Esophagus muscularis mucosa (tissue), 4 donors: ENCODE data around the gene FER. TPM values are rescaled to one million over a fixed set of nuclear protein-coding genes. Genes with fewer than 3 reads are reported as not detected.

Experiments
- DNase-seq: peaks from one replicate; pipeline ENCODE4 v3.0.0-alpha.2; 2017; ENCODE audit errors: extremely low spot score
- H3K27ac ChIP-seq, 4 donors: fragments of 200-600 bp; sonication (generic); replicated peaks in 1 of 4; 1 replicate in 3 of 4; 2 replicates in 1 of 4; pipeline ENCODE4 v1.5.1; 2016 to 2019; ENCODE audit warnings: mild to moderate bottlenecking in 1 of 4
- H3K27me3 ChIP-seq, 4 donors: fragments of 200-600 bp; sonication (generic); one replicate each; pipeline versions ENCODE4 v1.5.1 to v1.6.0; 2016 to 2019
- H3K36me3 ChIP-seq, 4 donors: fragments of 200-600 bp; sonication (generic); one replicate each; pipeline ENCODE4 v1.5.1; 2016 to 2019
- H3K4me1 ChIP-seq, 4 donors: fragments of 200-600 bp; sonication (generic); one replicate each; pipeline ENCODE4 v1.5.1; 2016 to 2019
- H3K4me3 ChIP-seq, 4 donors: fragments of 200-600 bp; sonication (generic); 1 replicate in 2 of 4; 2 replicates in 2 of 4; pipeline ENCODE4 v1.5.1; 2016 to 2019; ENCODE audit warnings: mild to moderate bottlenecking in 4 of 4, moderate library complexity in 1 of 4
- H3K9me3 ChIP-seq, 4 donors: fragments of 200-600 bp; sonication (generic); 1 replicate in 3 of 4; 2 replicates in 1 of 4; pipeline ENCODE4 v1.5.1; 2016 to 2019
- CTCF ChIP-seq, 3 experiments: fragments of 200-600 bp in 2 of 3; fragments of 450-650 bp in 1 of 3; sonication (generic) in 2 of 3; IDR thresholded peaks; one replicate each; pipeline ENCODE4 v1.5.1; 2017 to 2019; ENCODE audit warnings: antibody characterized with exemption in 3 of 3, mild to moderate bottlenecking in 2 of 3, moderate library complexity in 1 of 3
- EP300 ChIP-seq: sonication (generic); formaldehyde crosslinking; IDR thresholded peaks from one replicate; pipeline ENCODE4 v1.6.1; 2017; ENCODE audit warnings: antibody characterized with exemption
- POLR2A ChIP-seq: fragments of 450-650 bp; IDR thresholded peaks from one replicate; pipeline ENCODE4 v1.6.1; 2017; ENCODE audit warnings: antibody characterized with exemption, moderate library complexity, mild to moderate bottlenecking, low read depth
- POLR2AphosphoS5 ChIP-seq, 2 donors: sonication (generic); formaldehyde crosslinking; IDR thresholded peaks; one replicate each; pipeline ENCODE4 v1.6.1; 2017; ENCODE audit warnings: antibody characterized with exemption in 2 of 2
- WGBS: methylation state at CpG from one replicate; pipeline ENCODE4 v1.1.5; 2018; 5-methylcytosine and 5-hydroxymethylcytosine counted together
- intact Hi-C: fragments of 100-400 bp; cut with DNase I; formaldehyde crosslinking; loops from one replicate; pipeline ENCODE4 v1.15.1; 2023
- total RNA-seq, 4 donors: library from RNA; depleted of rRNA; stranded (reverse); fragments of >200 nt; gene quantifications; one replicate each; pipeline versions ENCODE4 v1.1.0 to v1.2.1, GENCODE V29; 2016

FER gene
- total RNA-seq, 4 donors from 2014 or later: 17.6 to 32.8 (median 25.4) TPM

GRCh38 chr5:108957333-108957732 is 209.6 kb downstream of the FER start:
- Histone ChIP-seq H3K27me3 (no peaks in the 10 kb centered on the region), H3K27ac (no peak overlapping the region), H3K4me3 (no peak overlapping the region), H3K36me3 (no peaks in the 10 kb centered on the region), H3K4me1 (no peaks in the 10 kb centered on the region), H3K9me3 (no peaks in the 10 kb centered on the region)
- TF ChIP-seq EP300: no peak
- no peak for TF ChIP-seq POLR2A
- no peak for TF ChIP-seq POLR2AphosphoS5 (IDR thresholded peaks at IDR 0.05)
- TF ChIP-seq CTCF (IDR thresholded peaks at IDR 0.05): no peak
- no peak for DNase-seq
- intact Hi-C loops: no loop called here

GRCh38 chr5:108966910-108967309 is 219.2 kb downstream of the FER start:
- intact Hi-C loops: no loop called here
- WGBS: 99% methylated on average over 5 of the region's 6 CpGs
- H3K4me1 ChIP-seq: no peaks in the 10 kb centered on the region
- no peak overlapping the region for H3K4me3 ChIP-seq
- H3K36me3 ChIP-seq: no peaks in the 10 kb centered on the region
- no peak overlapping the region for H3K27ac ChIP-seq
- H3K27me3 ChIP-seq: no peaks in the 10 kb centered on the region
- no peak for DNase-seq
- TF ChIP-seq EP300 (no peak), POLR2AphosphoS5 (IDR thresholded peaks at IDR 0.05) (no peak), CTCF (IDR thresholded peaks at IDR 0.05) (no peak), POLR2A (no peak)
- no peaks in the 10 kb centered on the region for H3K9me3 ChIP-seq

GRCh38 chr5:108974594-108974993 is 226.9 kb downstream of the FER start:
- Histone ChIP-seq H3K4me1 (no peaks in the 10 kb centered on the region), H3K9me3 (no peaks in the 10 kb centered on the region), H3K4me3 (no peak overlapping the region), H3K27me3 (no peaks in the 10 kb centered on the region), H3K27ac (no peak overlapping the region), H3K36me3 (peaks cover 0 to 8% (median 0%) of the 10 kb centered on the region in 4 donors)
- intact Hi-C loops: no loop called here
- no peak for DNase-seq
- no peak for TF ChIP-seq EP300
- TF ChIP-seq POLR2AphosphoS5 (IDR thresholded peaks at IDR 0.05): no peak
- TF ChIP-seq CTCF (IDR thresholded peaks at IDR 0.05): no peak
- TF ChIP-seq POLR2A: no peak
- 95% methylated on average over 1 of the region's 1 CpG for WGBS

- Histone ChIP-seq H3K27me3 (no peaks in the 10 kb centered on the region), H3K4me3 (no peak overlapping the region), H3K9me3 (no peaks in the 10 kb centered on the region), H3K4me1 (no peaks in the 10 kb centered on the region), H3K27ac (no peak overlapping the region), H3K36me3 (peaks cover 0 to 8% (median 0%) of the 10 kb centered on the region in 4 donors)
- intact Hi-C loops: no loop called here
- WGBS: 98% methylated on average over 2 of the region's 2 CpGs
- TF ChIP-seq EP300 (no peak), POLR2A (no peak), CTCF (IDR thresholded peaks at IDR 0.05) (no peak), POLR2AphosphoS5 (IDR thresholded peaks at IDR 0.05) (no peak)
- DNase-seq: no peak
These were observed 228.0 kb downstream of the FER start for GRCh38 chr5:108975697-108976096.

- peaks cover 0 to 14% (median 4%) of the 10 kb centered on the region in 4 donors for H3K9me3 ChIP-seq
- no peaks in the 10 kb centered on the region for H3K27me3 ChIP-seq
- 90% methylated on average over 4 of the region's 4 CpGs for WGBS
- DNase-seq: no peak
- no peaks in the 10 kb centered on the region for H3K4me1 ChIP-seq
- intact Hi-C loops: no loop called here
- H3K27ac ChIP-seq: no peak overlapping the region
- peaks cover 0 to 5% (median 0%) of the 10 kb centered on the region in 4 donors for H3K36me3 ChIP-seq
- no peak overlapping the region for H3K4me3 ChIP-seq
- TF ChIP-seq EP300 (no peak), POLR2A (no peak), POLR2AphosphoS5 (IDR thresholded peaks at IDR 0.05) (no peak), CTCF (IDR thresholded peaks at IDR 0.05) (no peak)
These were observed 235.9 kb downstream of the FER start for GRCh38 chr5:108983461-108984092.
